ENCODE data around the gene HIGD1B.

GRCh38 chr17:44831371-44831770 is 16.3 kb upstream of the HIGD1B start:
- TF ChIP-seq CTCF (IDR thresholded peaks at IDR 0.05; ENCODE audit: insufficient read depth, low read depth, low read length), result no peak
- no peak for TF ChIP-seq EZH2 (IDR thresholded peaks at IDR 0.05; ENCODE audit: insufficient read depth, low read length)

Measured in astrocyte (in vitro differentiated cells and primary cell).